GM21723 (cell line): ENCODE results near the gene TCF7L1.
"Not testable (repeated sequence)": the region's sequence is repeated elsewhere in the genome, so short reads cannot be mapped to it uniquely, and the experiment has no call there.

Source experiments
- ATAC-seq: cut with Tn5 transposase; IDR thresholded peaks from one replicate; pipeline ENCODE4 v1.9.1; 2021; ENCODE audit warnings: mild to moderate bottlenecking, moderate library complexity; ENCODE audit not compliant: unreplicated experiment

The TCF7L1 gene

DNA sequence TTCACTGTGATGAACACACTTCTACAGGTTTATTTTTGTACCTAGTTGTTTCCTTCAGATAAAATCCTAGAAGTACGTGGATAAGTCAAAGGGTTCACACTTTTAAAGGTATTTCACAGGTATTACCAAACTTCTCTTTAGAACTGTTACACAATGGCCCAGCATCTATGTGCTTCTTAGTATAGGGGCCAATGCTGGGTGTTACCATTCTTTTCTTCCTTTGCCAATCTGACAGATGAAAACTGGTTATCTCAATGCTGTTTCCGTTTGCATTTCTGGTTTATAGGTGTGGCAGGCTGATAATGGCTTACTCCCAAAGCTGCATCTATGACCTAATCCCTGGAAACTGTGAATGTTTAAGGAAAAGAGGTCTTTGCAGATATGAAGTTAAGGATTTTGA is 2.8 kb upstream of the TCF7L1 start:
- ATAC-seq = no peak

DNA sequence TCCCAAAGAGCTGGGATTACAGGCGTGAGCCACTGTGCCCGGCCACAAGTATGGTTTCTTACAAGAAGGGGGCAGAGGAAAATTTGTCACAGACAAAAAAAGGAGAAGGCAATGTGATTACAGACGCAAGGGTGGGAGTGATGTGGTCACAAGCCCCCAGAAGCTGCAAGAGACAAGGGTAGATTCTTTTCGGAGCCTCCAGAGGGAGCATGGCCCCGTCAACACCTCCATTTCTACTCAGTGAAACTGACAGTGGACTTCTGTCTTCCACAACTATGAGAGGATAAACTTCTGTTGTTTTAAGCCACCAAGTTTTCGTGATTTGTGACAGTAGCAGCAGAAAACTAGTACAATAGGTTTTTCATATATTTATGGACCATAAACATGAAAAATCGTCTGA is 2.1 kb upstream of the TCF7L1 start:
- no peak for ATAC-seq

DNA sequence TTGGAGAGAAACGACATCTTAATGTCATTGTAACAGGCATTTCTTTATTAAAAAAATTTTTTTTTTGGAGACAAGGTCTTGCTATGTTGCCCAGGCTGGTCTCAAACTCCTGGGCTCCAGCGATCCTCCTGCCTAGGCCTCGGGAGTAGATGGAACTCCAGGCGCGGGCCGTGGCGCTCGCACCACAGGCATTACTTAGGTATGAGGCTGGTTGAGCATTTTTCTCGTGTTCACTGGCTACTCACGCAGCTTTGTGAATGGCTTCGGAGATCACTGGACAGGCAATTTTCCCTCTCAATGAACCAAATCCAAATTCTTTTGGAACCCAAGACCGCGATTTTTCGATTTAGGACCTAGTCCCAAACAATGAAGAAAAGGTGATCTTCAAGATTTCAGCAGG is 795 bp upstream of the TCF7L1 start:
- no peak for ATAC-seq

DNA sequence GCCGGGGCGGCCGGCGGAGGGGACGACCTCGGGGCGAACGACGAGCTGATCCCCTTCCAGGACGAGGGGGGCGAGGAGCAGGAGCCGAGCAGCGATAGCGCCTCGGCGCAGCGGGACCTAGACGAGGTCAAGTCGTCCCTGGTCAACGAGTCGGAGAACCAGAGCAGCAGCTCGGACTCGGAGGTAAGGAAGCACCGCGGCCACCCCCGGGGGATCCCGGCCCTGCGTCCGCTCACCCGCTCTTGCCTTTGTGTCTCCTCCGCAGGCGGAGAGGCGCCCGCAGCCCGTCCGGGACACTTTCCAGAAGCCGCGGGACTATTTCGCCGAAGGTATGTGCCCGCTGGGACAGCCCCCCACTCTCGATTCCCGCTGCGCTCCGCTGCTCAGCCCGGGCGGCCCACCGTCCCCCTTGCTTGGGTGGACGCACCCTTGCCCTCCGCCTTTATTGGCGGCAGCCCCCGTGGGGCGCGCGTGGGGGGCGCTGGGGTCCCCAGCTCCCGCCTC is 611 bp downstream of the TCF7L1 start:
- ATAC-seq = no peak

DNA sequence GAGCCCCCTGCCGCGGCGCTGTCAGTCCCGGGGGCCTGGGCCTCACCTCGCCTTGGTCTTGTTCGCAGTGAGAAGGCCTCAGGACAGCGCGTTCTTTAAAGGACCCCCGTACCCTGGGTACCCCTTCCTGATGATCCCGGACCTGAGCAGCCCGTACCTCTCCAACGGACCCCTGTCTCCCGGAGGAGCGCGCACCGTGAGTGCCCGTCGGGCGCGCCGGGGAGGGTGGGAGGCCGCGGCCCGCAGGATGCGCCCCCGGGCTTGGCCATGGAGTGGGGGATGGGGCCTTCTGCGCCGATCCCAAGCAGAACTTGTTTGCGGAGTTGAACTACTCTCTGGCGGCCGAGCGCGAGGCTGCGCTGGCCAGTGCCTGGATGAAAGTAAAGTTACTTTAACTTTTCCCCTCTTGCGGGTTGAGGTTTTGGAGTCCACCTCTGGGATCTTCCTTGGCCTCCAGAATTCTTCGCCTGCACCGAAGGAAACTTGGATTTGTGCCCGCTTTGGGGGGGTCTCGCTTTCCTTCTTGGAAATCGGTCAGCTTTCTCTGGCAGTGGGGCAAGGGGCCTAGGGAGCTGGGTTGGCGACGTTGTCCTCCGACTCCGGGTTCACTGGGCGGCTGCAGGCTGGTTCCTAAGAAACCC is 1.2 kb downstream of the TCF7L1 start:
- ATAC-seq = no peak

DNA sequence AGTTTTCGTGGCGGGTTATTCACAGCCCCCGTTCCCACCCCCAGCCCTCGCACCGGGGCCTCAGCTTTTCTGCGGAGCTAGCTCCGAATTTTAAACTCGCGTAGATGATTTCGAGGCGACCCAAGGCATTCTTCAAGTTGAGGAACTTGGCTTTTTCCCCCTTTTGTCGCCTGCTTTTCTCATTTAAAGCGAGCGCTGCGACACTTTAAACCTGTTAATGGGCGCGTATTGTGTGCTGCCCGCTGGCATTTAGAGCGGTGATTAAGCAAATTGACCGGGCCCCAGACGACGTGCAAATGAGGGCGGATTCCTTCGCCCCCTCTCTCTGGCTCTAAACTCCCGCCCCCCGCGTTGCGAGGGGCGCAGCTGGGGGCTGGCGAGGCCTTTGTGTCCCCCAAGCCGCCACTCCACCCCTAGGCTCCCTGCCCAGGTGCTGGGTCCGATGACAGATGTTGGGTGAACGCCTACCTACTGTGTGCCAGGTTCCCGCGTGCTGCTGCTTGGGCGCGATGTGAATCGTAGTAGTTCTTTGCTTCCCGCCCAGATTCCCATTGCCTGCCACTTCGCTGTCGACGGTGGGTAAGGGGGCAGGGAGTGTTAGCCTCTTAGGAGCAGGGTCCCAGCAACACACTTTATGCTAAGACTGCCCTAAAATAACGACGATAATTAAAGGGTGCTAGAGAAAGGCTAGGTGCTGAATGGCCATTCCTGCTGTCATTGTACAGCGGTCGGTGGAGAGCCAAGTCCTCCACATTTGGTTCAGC is 1.9 kb downstream of the TCF7L1 start:
- ATAC-seq = no peak

DNA sequence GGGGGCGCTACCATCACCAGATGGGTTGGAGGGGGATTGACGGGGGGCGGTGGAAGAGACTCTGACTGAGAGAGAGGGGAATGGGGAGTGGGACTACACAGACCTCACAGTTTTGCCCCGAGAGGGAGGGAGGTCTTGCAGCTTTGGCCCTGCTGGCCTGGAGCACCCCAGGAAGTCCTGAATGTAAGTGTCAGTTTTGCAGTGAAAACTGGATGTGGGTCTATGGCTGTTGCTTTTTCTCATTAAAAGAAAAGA is 2.4 kb downstream of the TCF7L1 start:
- no peak for ATAC-seq

DNA sequence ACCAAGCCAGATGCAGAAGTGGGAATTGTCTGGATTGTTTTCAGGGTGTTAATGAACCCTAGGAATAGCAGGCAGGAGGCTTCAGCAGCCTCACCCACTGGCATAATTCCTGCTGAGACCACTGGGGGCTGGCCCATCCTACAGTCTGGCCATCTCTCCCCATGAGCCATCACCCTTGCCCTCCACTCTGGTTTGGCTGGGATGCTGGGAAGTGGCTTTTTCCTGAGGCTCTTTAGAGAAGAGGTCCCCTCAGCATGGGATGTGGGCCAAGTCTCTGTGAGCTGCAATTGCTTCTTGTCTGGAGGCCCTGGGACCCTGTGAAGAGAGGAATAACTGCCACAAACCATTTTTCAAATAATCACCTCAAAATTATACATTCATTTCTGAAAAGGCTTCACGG is 4.0 kb downstream of the TCF7L1 start:
- no peak for ATAC-seq

DNA sequence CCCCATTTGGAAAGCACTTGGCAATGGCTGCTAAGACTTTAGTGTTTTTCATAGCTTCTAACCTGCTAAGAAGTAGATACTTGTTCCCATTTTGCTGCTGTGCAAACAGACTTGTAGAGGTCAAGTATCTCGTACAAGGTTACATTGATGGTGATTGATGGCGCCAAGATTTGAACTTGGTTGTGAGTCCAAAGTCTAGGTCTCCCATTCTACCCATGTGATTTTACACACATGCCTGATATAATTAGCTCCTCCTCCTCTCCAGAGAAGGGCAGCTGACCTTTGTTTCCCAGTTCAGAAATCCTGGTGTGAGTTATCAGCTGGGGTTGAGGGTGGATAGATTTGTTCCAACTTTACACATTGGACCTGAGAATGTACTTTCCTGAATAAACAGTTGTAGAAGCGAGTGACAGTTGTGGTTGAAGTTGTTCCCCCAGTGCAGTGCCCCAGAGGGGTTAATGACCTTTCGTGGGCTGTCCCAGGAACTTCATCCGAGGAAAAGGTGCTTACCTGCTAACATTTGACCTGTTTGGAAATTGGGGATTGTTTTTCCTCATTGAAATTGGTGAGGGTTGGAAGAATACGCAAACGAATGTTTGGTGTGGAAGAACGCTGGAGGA is 10.4 kb downstream of the TCF7L1 start:
- no peak for ATAC-seq

DNA sequence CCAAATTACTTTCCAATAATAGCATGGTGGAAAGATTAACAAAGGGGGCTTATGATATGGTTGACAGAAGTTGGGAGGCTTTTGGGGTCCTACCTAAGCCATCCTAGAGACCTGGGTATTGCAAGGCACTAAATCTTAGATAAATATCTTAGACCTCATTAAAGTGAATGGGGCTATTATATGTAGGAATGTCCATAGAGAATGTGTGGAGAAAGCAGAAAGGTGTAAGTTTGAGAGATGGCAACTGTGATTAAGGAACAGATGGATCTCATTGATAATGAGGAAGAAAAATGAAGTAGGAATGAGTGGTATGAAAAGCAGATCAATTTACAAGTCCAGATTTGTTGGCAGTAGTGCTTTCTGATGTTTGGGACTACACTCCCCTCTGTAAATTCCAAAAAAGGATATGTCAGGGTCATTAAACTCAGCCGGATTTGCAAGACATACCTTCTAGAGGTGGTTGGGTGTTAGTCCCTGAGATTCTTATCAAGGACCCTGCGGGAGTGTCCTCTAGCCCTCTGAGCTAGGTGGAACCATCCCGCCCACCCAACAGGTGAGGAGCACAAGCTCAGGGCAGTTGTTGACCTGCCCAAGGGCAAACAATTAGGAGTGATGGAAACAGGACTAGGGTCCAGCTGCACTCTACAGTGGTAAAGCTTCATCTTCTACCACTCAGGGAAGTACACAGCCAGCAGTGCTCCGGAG is 12.1 kb downstream of the TCF7L1 start:
- no peak for ATAC-seq

DNA sequence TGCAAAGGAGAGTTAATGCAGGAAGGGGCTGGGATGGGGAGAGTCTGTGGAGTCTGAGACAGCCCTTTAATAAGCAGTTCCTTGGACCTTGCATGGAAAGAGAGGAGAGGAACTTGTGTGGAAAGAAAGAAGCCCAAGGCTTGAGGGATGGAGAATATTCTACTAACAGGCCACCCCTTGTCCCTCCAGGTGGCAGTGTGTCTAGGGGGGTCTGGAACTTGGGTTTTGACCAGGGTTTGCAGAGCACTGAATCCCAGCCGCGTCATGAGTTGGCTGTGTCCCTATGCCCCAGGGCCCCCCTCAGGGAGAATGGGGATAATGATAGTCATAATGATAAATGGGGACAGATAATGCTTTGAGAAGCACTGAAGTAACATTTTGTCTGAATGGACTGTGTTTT is 15.0 kb downstream of the TCF7L1 start:
- no peak for ATAC-seq

DNA sequence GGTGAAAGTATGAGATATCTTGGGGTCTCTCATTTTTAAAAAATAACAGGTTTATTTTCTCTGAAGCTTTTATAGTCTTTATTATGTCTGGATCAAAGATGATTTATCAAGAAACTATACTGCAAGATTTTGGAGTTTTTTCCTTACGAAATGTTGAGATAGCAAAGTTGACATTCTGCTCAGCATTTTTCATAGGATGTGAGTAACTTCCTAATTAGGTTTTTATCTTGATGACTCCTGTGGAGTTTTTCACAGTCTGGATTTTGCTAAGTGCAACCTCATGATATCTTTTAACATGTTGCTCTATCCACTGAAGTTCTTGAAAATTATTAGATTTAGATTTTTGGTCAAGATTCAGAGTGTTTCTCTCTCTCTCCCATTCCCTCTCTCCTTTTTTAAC is 17.8 kb downstream of the TCF7L1 start:
- ATAC-seq = no peak

DNA sequence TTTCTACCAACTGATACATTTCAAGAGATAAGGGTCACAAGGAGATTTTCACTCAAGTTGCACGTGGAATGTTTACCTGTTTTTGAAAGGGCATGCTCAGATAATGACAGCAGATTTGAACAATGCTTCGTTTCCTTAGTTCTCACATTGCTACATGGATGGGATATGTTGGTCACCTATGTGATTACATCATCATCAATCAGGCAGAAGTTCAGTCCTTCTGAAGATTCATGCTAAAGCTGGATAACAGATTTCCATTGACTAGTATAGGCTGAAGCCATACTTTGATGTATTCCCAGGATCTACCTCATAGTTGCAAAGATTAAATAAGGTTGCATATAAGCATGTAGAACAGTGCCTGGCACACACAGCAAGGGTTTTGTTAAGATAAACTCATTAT is 19.7 kb downstream of the TCF7L1 start:
- no peak for ATAC-seq

DNA sequence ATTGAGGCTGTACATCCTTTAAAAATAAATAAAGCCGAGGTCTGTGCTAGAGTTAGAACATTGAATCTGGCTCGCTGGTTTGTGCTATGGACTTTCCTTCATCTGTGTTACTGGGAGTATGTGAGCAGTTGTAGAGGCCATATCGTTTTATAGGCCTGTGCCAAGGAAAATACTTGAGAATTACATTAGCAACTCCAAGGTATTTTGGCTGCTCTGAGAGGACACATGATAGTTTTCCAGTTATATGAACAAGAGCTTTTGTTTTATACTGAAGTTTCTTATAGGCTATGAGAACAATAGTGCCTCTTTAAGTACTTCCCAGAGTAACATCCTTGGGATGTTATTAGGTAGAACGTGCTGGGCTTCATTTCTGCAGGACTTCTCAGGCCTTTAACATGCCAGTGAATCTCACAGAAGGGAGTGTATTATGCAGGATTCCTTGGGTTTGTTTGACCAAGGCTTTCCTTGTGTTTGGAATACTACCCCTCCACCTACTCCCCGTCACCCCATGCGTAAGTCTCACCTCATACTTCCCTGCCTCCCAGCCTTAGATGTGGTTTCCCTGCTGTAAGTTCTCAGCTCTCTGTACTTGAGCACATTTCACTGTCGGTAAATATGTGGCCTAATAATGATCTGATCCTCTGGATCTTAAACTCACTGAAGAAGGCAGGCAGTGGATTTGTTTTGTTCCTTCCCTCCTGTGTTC is 21.0 kb downstream of the TCF7L1 start:
- no peak for ATAC-seq

DNA sequence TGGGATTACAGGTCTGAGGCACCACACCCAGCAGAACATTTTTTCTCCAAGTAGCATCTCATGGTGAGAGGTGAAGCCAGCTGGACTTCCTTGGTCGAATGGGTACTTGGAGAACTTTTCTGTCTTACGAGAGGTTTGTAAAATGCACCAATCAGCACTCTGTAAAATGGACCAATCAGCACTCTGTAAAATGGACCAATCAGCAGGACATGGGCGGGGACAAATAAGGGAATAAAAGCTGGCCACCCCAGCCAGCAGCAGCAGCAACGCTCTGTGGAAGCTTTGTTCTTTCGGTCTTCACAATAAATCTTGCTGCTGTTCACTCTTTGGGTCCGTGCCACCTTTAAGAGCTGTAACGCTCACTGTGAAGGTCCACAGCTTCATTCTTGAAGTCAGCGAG is 21.9 kb downstream of the TCF7L1 start:
- not testable (repeated sequence) for ATAC-seq

DNA sequence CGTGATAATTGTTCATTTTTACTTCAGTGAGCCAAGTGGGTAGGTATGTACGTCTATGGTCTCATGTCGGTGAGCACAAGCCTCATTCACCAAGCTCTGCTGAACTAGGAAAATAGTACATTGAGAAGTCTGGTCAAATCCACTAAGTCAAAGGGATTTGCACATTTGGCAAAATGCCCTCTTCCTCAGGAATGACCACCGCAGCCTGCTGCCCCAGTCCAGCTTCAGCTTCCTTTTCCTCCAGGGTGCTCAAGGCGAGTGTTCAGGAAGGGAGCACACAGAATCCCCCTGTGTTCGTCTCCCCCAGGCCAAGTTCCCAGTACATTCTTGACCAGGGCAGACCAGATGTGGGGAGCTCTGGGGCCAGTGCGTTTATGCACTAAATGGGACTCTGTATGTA is 23.0 kb downstream of the TCF7L1 start:
- no peak for ATAC-seq

DNA sequence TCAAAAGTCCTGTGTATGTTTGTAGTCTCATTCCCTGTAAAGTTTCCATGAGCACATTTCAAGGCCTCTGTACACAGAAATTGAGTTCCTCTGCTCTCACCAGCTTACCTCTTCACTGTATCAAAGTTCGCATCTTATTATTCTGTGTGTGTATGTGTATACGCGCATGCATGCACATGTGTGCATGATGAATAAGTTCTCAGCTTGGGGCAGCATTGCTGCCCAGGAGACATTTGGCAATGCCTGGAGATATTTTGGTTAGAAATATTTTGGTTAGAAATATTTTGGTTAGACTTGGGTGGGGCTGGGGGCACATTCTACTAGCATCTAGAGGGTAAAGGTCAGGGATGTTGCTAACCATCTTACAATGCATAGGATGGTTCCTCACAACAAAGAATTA is 23.4 kb downstream of the TCF7L1 start:
- no peak for ATAC-seq

DNA sequence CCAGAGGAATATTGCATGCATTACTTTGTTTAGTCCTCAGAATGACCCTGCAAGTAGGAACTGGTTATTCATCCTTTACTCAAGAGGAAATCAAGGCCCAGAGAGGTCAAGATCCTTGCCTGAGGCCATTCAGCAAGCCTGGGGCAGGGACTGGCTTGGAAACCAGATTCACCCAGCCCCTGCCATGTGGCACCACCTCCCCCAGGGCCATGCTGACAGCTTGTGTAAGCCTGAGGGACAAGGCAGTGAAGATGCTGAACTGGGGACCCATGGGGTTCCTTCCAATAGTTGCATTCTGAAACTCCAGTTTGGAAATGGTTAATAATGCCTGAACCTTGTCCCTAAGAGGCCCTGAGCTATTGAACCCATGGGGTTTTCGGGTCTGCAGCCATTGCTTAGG is 24.2 kb downstream of the TCF7L1 start:
- no peak for ATAC-seq

DNA sequence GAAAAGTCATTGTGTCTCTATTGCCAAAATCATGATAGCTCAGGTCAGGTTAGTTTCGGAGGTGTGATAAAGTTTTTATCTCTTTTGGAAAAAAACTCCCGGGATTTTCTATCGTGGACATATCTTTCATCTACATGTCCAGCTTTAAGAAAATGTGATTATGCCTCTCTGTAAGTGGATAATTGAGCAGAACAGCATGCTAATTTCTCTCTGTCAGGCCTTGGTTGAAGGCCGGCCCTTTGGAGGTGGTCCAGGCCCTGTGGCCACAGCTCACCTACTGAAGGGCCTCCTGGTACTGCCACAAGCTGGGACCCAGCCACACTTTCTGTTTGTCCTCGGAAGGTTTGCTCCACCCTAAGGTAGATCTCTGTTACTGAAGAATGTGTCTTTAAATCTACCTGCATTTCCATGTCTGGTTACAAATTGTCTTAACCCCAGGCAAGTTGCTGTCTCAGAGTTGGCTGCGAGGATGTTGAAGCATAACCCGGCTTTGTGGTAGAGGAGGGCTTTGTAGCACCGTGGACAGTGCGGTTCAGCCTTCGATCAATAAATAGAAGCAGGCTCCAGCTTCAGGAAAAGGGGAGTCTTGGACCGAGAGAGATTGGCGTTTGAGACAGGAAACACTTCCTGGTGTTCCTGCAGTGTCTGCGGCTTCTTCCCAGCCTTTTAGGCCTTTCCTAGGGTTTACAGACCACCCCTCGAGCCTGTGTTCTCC is 25.5 kb downstream of the TCF7L1 start:
- no peak for ATAC-seq

DNA sequence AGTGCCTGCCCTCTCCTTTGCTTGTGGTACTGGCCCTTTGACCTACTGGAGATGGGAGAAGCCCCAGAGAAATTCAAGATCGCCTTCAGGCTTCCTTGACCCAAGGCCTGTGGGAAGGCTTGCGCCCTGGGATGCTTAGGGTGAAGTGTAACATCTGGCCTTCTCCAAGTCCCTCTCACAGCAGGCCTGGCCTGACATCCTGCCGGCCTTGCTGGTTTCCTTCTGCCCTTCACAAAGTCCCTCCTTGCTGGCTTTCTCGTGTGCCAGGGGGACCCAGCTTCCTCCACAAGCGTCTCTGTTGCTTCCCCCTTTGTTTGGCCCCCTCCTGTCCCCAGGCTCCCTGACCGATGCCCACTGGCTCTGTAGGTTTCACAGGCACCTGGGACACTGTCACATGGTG is 26.4 kb downstream of the TCF7L1 start:
- ATAC-seq = no peak
